B cell (primary cell): ENCODE data around the gene FAM53C. TPM values are rescaled to one million over a fixed set of nuclear protein-coding genes. Genes with fewer than 3 reads are reported as not detected.
"Not testable (repeated sequence)": the region's sequence is repeated elsewhere in the genome, so short reads cannot be mapped to it uniquely, and the experiment has no call there.

Experiments
- ATAC-seq: fragments of 200-7000 bp; cut with Tn5 transposase; one replicate; pipeline ENCODE4 v1.10.0; 2021; ENCODE audit warnings: low read depth, mild to moderate bottlenecking, moderate number of reproducible peaks, moderate library complexity
- CTCF ChIA-PET: fragments of 350-600 bp; sonication (Branson Sonifier 250); formaldehyde crosslinking; loops from one replicate; lab custom pipeline; 2021; ENCODE audit warnings: antibody characterized with exemption, inconsistent platforms; lab: Charles Lee
- POLR2A ChIA-PET: fragments of 350-600 bp; sonication (Branson Sonifier 250); formaldehyde crosslinking; loops from one replicate; lab custom pipeline; 2021; ENCODE audit warnings: antibody characterized with exemption; lab: Charles Lee
- DNase-seq: peaks from one replicate; pipeline ENCODE4 v3.0.0; 2013
- H2AFZ ChIP-seq: 2 replicates; pipeline ENCODE4 v1.6.1; 2012; ENCODE audit warnings: mild to moderate bottlenecking, low read depth, low read length; ENCODE audit not compliant: insufficient read depth, poor library complexity, severe bottlenecking
- H3K27ac ChIP-seq, 2 donors: 1 replicate in 1 of 2; 2 replicates in 1 of 2; pipeline ENCODE4 v1.5.1; 2012 to 2013; ENCODE audit warnings: low read length in 2 of 2, mild to moderate bottlenecking in 2 of 2, moderate library complexity in 1 of 2
- H3K27me3 ChIP-seq, 4 experiments: fragments of 200-600 bp in 1 of 4; sonication (generic) in 1 of 4; replicated peaks in 1 of 4; 1 replicate in 2 of 4; 2 replicates in 2 of 4; pipeline versions ENCODE4 v1.6.1 to v1.7.0; 2013 to 2016; ENCODE audit warnings: low read length in 3 of 4, mild to moderate bottlenecking in 2 of 4, mixed read lengths in 1 of 4, moderate library complexity in 1 of 4; ENCODE audit not compliant: insufficient read depth in 4 of 4, control insufficient read depth in 3 of 4; ENCODE audit errors: control extremely low read depth in 1 of 4
- H3K36me3 ChIP-seq, 2 experiments: replicated peaks in 1 of 2; 1 replicate in 1 of 2; 2 replicates in 1 of 2; pipeline versions ENCODE4 v1.6.1 to v1.7.1; 2013; ENCODE audit warnings: low read length in 1 of 2; ENCODE audit not compliant: insufficient read depth in 2 of 2, control insufficient read depth in 1 of 2; ENCODE audit errors: control extremely low read depth in 1 of 2, extremely low read depth in 1 of 2
- H3K4me1 ChIP-seq, 2 donors: fragments of 200-600 bp in 1 of 2; sonication (generic) in 1 of 2; 1 replicate in 1 of 2; 2 replicates in 1 of 2; pipeline versions ENCODE4 v1.5.1 to v1.6.1; 2013 to 2017; ENCODE audit warnings: low read length in 2 of 2; ENCODE audit not compliant: control insufficient read depth in 2 of 2, insufficient read depth in 2 of 2
- H3K4me2 ChIP-seq: replicated peaks from 2 replicates; pipeline ENCODE3; 2012; ENCODE audit warnings: mild to moderate bottlenecking, low read depth, low read length; ENCODE audit not compliant: poor library complexity, severe bottlenecking
- H3K4me3 ChIP-seq, 5 experiments: fragments of 200-600 bp in 1 of 5; sonication (generic) in 1 of 5; 1 replicate in 3 of 5; 2 replicates in 2 of 5; pipeline versions ENCODE4 v1.5.1 to v1.7.0; 2011 to 2016; ENCODE audit warnings: low read length in 4 of 5, mild to moderate bottlenecking in 4 of 5, low read depth in 2 of 5, control low read depth in 1 of 5, moderate library complexity in 1 of 5; ENCODE audit not compliant: insufficient read depth in 1 of 5; ENCODE audit errors: control extremely low read depth in 1 of 5, extremely low read depth in 1 of 5
- H3K79me2 ChIP-seq: fragments of 200-600 bp; sonication (generic); one replicate; pipeline ENCODE4 v1.6.0; 2016; ENCODE audit warnings: low read length; ENCODE audit not compliant: control insufficient read depth, insufficient read depth
- H3K9ac ChIP-seq: fragments of 200-600 bp; sonication (generic); 2 replicates; pipeline ENCODE4 v1.6.1; 2017; ENCODE audit warnings: mild to moderate bottlenecking, low read length, moderate library complexity
- H3K9me3 ChIP-seq, 3 donors: one replicate each; pipeline versions ENCODE4 v1.6.1 to v1.7.1; 2013; ENCODE audit warnings: low read length in 2 of 3; ENCODE audit not compliant: control insufficient read depth in 2 of 3, insufficient read depth in 1 of 3; ENCODE audit errors: control extremely low read depth in 1 of 3
- H4K20me1 ChIP-seq: 2 replicates; pipeline ENCODE4 v1.6.0; 2012; ENCODE audit warnings: mild to moderate bottlenecking, low read length; ENCODE audit not compliant: insufficient read depth, control insufficient read depth, poor library complexity, severe bottlenecking
- H3K27ac Mint-ChIP-seq: one replicate; pipeline ENCODE4 v1.8.0; 2021; ENCODE audit warnings: mixed read lengths
- H3K27me3 Mint-ChIP-seq: one replicate; pipeline ENCODE4 v1.8.0; 2021; ENCODE audit warnings: mixed read lengths
- H3K4me1 Mint-ChIP-seq: one replicate; pipeline ENCODE4 v1.8.0; 2021; ENCODE audit warnings: mixed read lengths
- H3K4me3 Mint-ChIP-seq: one replicate; pipeline ENCODE4 v1.8.0; 2021; ENCODE audit warnings: mixed read lengths
- H3K9me3 Mint-ChIP-seq: one replicate; pipeline ENCODE4 v1.8.0; 2022; ENCODE audit warnings: mixed read lengths; ENCODE audit not compliant: insufficient read depth
- CTCF ChIP-seq: fragments of 200-600 bp; IDR thresholded peaks from one replicate; pipeline ENCODE4 v1.8.0; 2022; ENCODE audit warnings: antibody characterized with exemption, mild to moderate bottlenecking
- EZH2 ChIP-seq: IDR thresholded peaks from 2 replicates; pipeline ENCODE4 v1.6.1; 2012; ENCODE audit warnings: borderline replicate concordance, low read depth, mild to moderate bottlenecking, moderate library complexity, low read length; ENCODE audit not compliant: insufficient read depth, poor library complexity, severe bottlenecking
- WGBS: methylation state at CpG from one replicate; pipeline ENCODE4 v1.1.5; 2013; ENCODE audit warnings: missing lambda C conversion rate; ENCODE audit not compliant: insufficient coverage; 5-methylcytosine and 5-hydroxymethylcytosine counted together
- intact Hi-C: fragments of 100-400 bp; cut with micrococcal nuclease; formaldehyde crosslinking; loops from one replicate; pipeline ENCODE4 v1.10.0; 2022
- polyA plus RNA-seq: library from polyadenylated mRNA; depleted of rRNA; stranded (reverse); fragments of >200 nt; gene quantifications from 2 replicates; pipeline ENCODE4 v1.2.3, GENCODE V29; 2012
- total RNA-seq, 2 donors: library from RNA; stranded (reverse); fragments of 120-200 nt in 1 of 2; gene quantifications; 1 replicate in 1 of 2; 2 replicates in 1 of 2; pipeline versions ENCODE4 v1.2.3 to v1.2.4, GENCODE V29; 2013 to 2022

FAM53C gene
- total and polyA plus RNA-seq, 2 donors (not counting 1 experiment from before 2014, with no cell fraction given): 29.8 to 44.9 TPM

- no peak overlapping the region for H3K27ac Mint-ChIP-seq
- no peaks in the 10 kb centered on the region for H3K27me3 Mint-ChIP-seq
- DNase-seq: no peak
- Histone ChIP-seq H3K9me3 (no peaks in the 10 kb centered on the region), H3K9ac (no peak overlapping the region), H3K36me3 (peaks cover 7 to 64% of the 10 kb centered on the region in 2 experiments), H2AFZ (no peak overlapping the region), H4K20me1 (no peaks in the 10 kb centered on the region), H3K27me3 (no peaks in the 10 kb centered on the region), H3K79me2 (no peaks in the 10 kb centered on the region), H3K27ac (no peak overlapping the region), H3K4me2 (no peak overlapping the region), H3K4me1 (no peaks in the 10 kb centered on the region), H3K4me3 (no peak overlapping the region)
- ChIA-PET POLR2A (no interaction called here), CTCF (no interaction called here)
- TF ChIP-seq CTCF (no peak), EZH2 (no peak)
- H3K4me3 Mint-ChIP-seq: no peak overlapping the region
- intact Hi-C loops: no loop called here
- no peak for ATAC-seq
- no CpG with 5 or more reads among the region's 3 CpGs for WGBS
- H3K9me3 Mint-ChIP-seq: no peaks in the 10 kb centered on the region
- no peaks in the 10 kb centered on the region for H3K4me1 Mint-ChIP-seq
Observed at GRCh38 chr5:138389332-138389731, 51.3 kb downstream of the FAM53C start.

- H3K9me3 ChIP-seq, H3K4me3 Mint-ChIP-seq, ATAC-seq, H3K4me2 ChIP-seq, H3K4me3 ChIP-seq, H3K9ac ChIP-seq, CTCF ChIA-PET, H3K79me2 ChIP-seq, H3K27me3 Mint-ChIP-seq, H3K27ac Mint-ChIP-seq, H3K4me1 ChIP-seq, H2AFZ ChIP-seq, H3K27ac ChIP-seq, H3K9me3 Mint-ChIP-seq, POLR2A ChIA-PET, H3K4me1 Mint-ChIP-seq, H4K20me1 ChIP-seq, DNase-seq, intact Hi-C loops, H3K27me3 ChIP-seq: not testable (repeated sequence)
- peaks cover 7 to 69% of the 10 kb centered on the region in 2 experiments for H3K36me3 ChIP-seq
- WGBS: 96% methylated on average over 6 of the region's 10 CpGs
Observed at GRCh38 chr5:138389911-138390310, 51.8 kb downstream of the FAM53C start.
